Breast epithelium (tissue), 4 donors: ENCODE measurements around the gene DNM1L. TPM values are rescaled to one million over a fixed set of nuclear protein-coding genes. Genes with fewer than 3 reads are reported as not detected.

Experiments
- DNase-seq, 2 donors: peaks; one replicate each; pipeline ENCODE4 v3.0.0-alpha.2; 2019; ENCODE audit warnings: low spot score in 2 of 2
- H3K27ac ChIP-seq, 2 donors: fragments of 200-600 bp; sonication (generic) in 1 of 2; one replicate each; pipeline ENCODE4 v1.5.1; 2016 to 2019; ENCODE audit warnings: mild to moderate bottlenecking in 1 of 2
- H3K27me3 ChIP-seq, 2 donors: fragments of 200-600 bp; sonication (generic) in 1 of 2; one replicate each; pipeline versions ENCODE4 v1.5.1 to v1.6.0; 2017 to 2019; ENCODE audit warnings: control low read depth in 1 of 2, mild to moderate bottlenecking in 1 of 2
- H3K36me3 ChIP-seq: fragments of 200-600 bp; one replicate; pipeline ENCODE4 v1.5.1; 2019
- H3K4me1 ChIP-seq, 2 donors: fragments of 200-600 bp; sonication (generic); one replicate each; pipeline ENCODE4 v1.5.1; 2016 to 2019; ENCODE audit warnings: control low read depth in 1 of 2
- H3K4me3 ChIP-seq, 3 donors: fragments of 200-600 bp; sonication (generic); 1 replicate in 2 of 3; 2 replicates in 1 of 3; pipeline ENCODE4 v1.5.1; 2016 to 2019; ENCODE audit warnings: mild to moderate bottlenecking in 3 of 3, moderate library complexity in 2 of 3
- H3K9me3 ChIP-seq, 2 donors: fragments of 200-600 bp; sonication (generic) in 1 of 2; one replicate each; pipeline ENCODE4 v1.5.1; 2016 to 2019; ENCODE audit warnings: control low read depth in 1 of 2
- POLR2A ChIP-seq: fragments of 450-650 bp; IDR thresholded peaks from one replicate; pipeline ENCODE4 v1.6.1; 2016; ENCODE audit warnings: antibody characterized with exemption, mild to moderate bottlenecking, moderate library complexity
- POLR2AphosphoS5 ChIP-seq, 3 donors: sonication (generic); formaldehyde crosslinking; IDR thresholded peaks; one replicate each; pipeline ENCODE4 v1.6.1; 2017; ENCODE audit warnings: antibody characterized with exemption in 3 of 3
- intact Hi-C: fragments of 100-400 bp; cut with DNase I; formaldehyde crosslinking; loops from one replicate; pipeline ENCODE4 v1.15.1; 2023; ENCODE audit warnings: low total_unique reads
- total RNA-seq, 3 donors: library from RNA; depleted of rRNA; stranded (reverse); fragments of >200 nt; gene quantifications; one replicate each; pipeline ENCODE4 v1.1.0, GENCODE V29; 2016
- TF ChIP-seq, protein P1 (sequence below), 3 donors: fragments of 450-650 bp; IDR thresholded peaks; one replicate each; pipeline ENCODE4 v1.5.1; 2016 to 2017; ENCODE audit warnings: antibody characterized with exemption in 3 of 3, mild to moderate bottlenecking in 3 of 3, moderate library complexity in 3 of 3

DNM1L gene
- total RNA-seq, 3 donors from 2014 or later: 46.1 to 84.0 (median 70.8) TPM

GRCh38 chr12:32761716-32762115 is 82.6 kb downstream of the DNM1L start:
- H3K9me3 ChIP-seq: no peaks in the 10 kb centered on the region
- H3K4me3 ChIP-seq: no peak overlapping the region
- H3K36me3 ChIP-seq: no peaks in the 10 kb centered on the region
- H3K27ac ChIP-seq: no peak overlapping the region
- no peak for DNase-seq
- intact Hi-C loops: no loop called here
- TF ChIP-seq, protein P1, sequence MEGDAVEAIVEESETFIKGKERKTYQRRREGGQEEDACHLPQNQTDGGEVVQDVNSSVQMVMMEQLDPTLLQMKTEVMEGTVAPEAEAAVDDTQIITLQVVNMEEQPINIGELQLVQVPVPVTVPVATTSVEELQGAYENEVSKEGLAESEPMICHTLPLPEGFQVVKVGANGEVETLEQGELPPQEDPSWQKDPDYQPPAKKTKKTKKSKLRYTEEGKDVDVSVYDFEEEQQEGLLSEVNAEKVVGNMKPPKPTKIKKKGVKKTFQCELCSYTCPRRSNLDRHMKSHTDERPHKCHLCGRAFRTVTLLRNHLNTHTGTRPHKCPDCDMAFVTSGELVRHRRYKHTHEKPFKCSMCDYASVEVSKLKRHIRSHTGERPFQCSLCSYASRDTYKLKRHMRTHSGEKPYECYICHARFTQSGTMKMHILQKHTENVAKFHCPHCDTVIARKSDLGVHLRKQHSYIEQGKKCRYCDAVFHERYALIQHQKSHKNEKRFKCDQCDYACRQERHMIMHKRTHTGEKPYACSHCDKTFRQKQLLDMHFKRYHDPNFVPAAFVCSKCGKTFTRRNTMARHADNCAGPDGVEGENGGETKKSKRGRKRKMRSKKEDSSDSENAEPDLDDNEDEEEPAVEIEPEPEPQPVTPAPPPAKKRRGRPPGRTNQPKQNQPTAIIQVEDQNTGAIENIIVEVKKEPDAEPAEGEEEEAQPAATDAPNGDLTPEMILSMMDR (IDR thresholded peaks at IDR 0.05): no peak
- TF ChIP-seq POLR2A: no peak
- TF ChIP-seq POLR2AphosphoS5 (IDR thresholded peaks at IDR 0.05): no peak
- H3K4me1 ChIP-seq: no peaks in the 10 kb centered on the region
- no peaks in the 10 kb centered on the region for H3K27me3 ChIP-seq

- Histone ChIP-seq H3K4me3 (no peak overlapping the region), H3K27me3 (peaks cover 0 to 6% of the 10 kb centered on the region in 2 donors), H3K27ac (no peak overlapping the region), H3K36me3 (no peaks in the 10 kb centered on the region), H3K4me1 (no peaks in the 10 kb centered on the region), H3K9me3 (no peaks in the 10 kb centered on the region)
- no peak for DNase-seq
- intact Hi-C loops: no loop called here
- no peak for TF ChIP-seq POLR2A
- TF ChIP-seq, protein P1 (IDR thresholded peaks at IDR 0.05): no peak
- no peak for TF ChIP-seq POLR2AphosphoS5 (IDR thresholded peaks at IDR 0.05)
Measured at GRCh38 chr12:32765906-32766305, 86.8 kb downstream of the DNM1L start.

- no peaks in the 10 kb centered on the region for H3K36me3 ChIP-seq
- H3K27me3 ChIP-seq: peaks cover 0 to 6% of the 10 kb centered on the region in 2 donors
- no peak overlapping the region for H3K4me3 ChIP-seq
- no peaks in the 10 kb centered on the region for H3K9me3 ChIP-seq
- H3K4me1 ChIP-seq: no peaks in the 10 kb centered on the region
- DNase-seq: no peak
- H3K27ac ChIP-seq: no peak overlapping the region
- intact Hi-C loops: no loop called here
- TF ChIP-seq POLR2AphosphoS5 (IDR thresholded peaks at IDR 0.05) (no peak), POLR2A (no peak)
- TF ChIP-seq, protein P1 (IDR thresholded peaks at IDR 0.05): no peak
Measured at GRCh38 chr12:32768518-32768917, 89.4 kb downstream of the DNM1L start.

DNA sequence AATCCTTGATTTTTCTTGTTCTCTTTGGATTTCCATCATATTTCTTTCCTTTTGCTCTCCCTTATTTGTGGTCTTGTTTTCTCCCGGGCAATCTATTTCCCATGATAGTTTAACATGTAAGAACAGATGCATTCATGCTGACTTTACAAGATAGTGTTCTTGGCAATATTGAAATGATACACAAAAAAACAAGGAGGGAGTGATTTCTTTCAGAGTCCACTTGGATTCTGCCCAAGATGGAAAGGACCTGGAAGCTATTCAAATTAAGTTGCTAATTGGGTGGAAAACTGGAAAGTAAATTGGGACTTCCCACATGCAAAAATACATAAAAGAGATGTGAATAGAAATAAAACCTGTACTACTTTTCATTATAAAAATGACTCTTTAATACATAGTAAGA is 91.0 kb downstream of the DNM1L start:
- Histone ChIP-seq H3K4me3 (no peak overlapping the region), H3K27ac (no peak overlapping the region), H3K4me1 (no peaks in the 10 kb centered on the region), H3K9me3 (no peaks in the 10 kb centered on the region), H3K27me3 (peaks cover 0 to 6% of the 10 kb centered on the region in 2 donors), H3K36me3 (no peaks in the 10 kb centered on the region)
- TF ChIP-seq POLR2A (no peak), POLR2AphosphoS5 (IDR thresholded peaks at IDR 0.05) (no peak)
- TF ChIP-seq, protein P1 (IDR thresholded peaks at IDR 0.05): no peak
- intact Hi-C loops: loop anchor here (10.0 kb wide), 1 partner anchor 525 kb away; no protein-coding TSS in a partner anchor
- DNase-seq: no peak

DNA sequence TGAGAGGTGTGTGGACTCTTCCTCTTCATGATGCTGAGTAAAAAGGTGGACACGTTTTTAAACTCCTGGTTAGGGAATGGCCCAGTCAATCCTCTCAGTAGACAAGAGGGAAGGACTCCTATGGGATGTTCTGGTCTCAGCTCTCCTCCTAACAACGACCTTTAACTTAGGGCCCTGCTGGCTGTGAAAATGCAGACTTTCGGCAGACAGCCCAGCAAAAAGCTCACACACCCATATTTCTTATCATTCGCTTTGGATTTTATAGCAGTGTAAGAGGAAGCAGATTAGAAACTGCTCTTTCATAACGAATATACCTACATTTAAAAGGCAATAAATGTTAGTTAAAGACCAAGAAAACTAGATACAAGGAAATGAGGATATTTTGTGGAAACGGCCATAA is 94.6 kb downstream of the DNM1L start:
- TF ChIP-seq POLR2AphosphoS5 (IDR thresholded peaks at IDR 0.05) (no peak), POLR2A (no peak)
- TF ChIP-seq, protein P1 (IDR thresholded peaks at IDR 0.05): no peak
- DNase-seq: no peak
- intact Hi-C loops: loop anchor here (10.0 kb wide), 1 partner anchor 521 kb away; no protein-coding TSS in a partner anchor
- H3K27me3 ChIP-seq: peaks cover 0 to 6% of the 10 kb centered on the region in 2 donors
- H3K4me3 ChIP-seq: no peak overlapping the region
- no peak overlapping the region for H3K27ac ChIP-seq
- no peaks in the 10 kb centered on the region for H3K4me1 ChIP-seq
- H3K9me3 ChIP-seq: no peaks in the 10 kb centered on the region
- no peaks in the 10 kb centered on the region for H3K36me3 ChIP-seq
